Calu3 (cell line): ENCODE measurements around the gene PPP2R5D. TPM values are rescaled to one million over a fixed set of nuclear protein-coding genes. Genes with fewer than 3 reads are reported as not detected.

ENCODE experiments used
- BruUV-seq: library from RNA; stranded (reverse); fragments of 400-500 nt; replicated peaks from 2 replicates; lab custom pipeline; 2021; lab: Mats Ljungman, UMichigan
- CTCF ChIA-PET: fragments of 300-600 bp; sonication (Branson Sonifier 250); formaldehyde crosslinking; loops from one replicate; lab custom pipeline; 2022; ENCODE audit warnings: antibody characterized with exemption; lab: Charles Lee
- DNase-seq: peaks from one replicate; pipeline ENCODE4 v3.0.0; 2022
- H3K27ac Mint-ChIP-seq: one replicate; pipeline ENCODE4 v1.8.0; 2022; ENCODE audit warnings: mixed read lengths; ENCODE audit not compliant: unreplicated experiment
- H3K27me3 Mint-ChIP-seq: one replicate; pipeline ENCODE4 v1.8.0; 2022; ENCODE audit warnings: mixed read lengths; ENCODE audit not compliant: unreplicated experiment
- H3K36me3 Mint-ChIP-seq: one replicate; pipeline ENCODE4 v1.8.0; 2022; ENCODE audit warnings: mild to moderate bottlenecking, moderate library complexity, mixed read lengths; ENCODE audit not compliant: insufficient read depth, unreplicated experiment
- H3K4me1 Mint-ChIP-seq: one replicate; pipeline ENCODE4 v1.8.0; 2022; ENCODE audit warnings: mild to moderate bottlenecking, low read depth, mixed read lengths; ENCODE audit not compliant: unreplicated experiment
- H3K4me3 Mint-ChIP-seq: one replicate; pipeline ENCODE4 v1.8.0; 2022; ENCODE audit warnings: mild to moderate bottlenecking, low read depth, moderate library complexity, mixed read lengths; ENCODE audit not compliant: unreplicated experiment
- H3K9me3 Mint-ChIP-seq: one replicate; pipeline ENCODE4 v1.8.0; 2022; ENCODE audit warnings: low read depth, mixed read lengths; ENCODE audit not compliant: unreplicated experiment
- CTCF ChIP-seq: fragments of 200-600 bp; IDR thresholded peaks from one replicate; pipeline ENCODE4 v1.8.0; 2022; ENCODE audit warnings: antibody characterized with exemption; ENCODE audit not compliant: unreplicated experiment
- intact Hi-C: fragments of 100-400 bp; cut with micrococcal nuclease; formaldehyde crosslinking; loops from one replicate; pipeline ENCODE4 v1.10.0; 2022; ENCODE audit not compliant: unreplicated experiment
- total RNA-seq: library from RNA; stranded (reverse); gene quantifications from 2 replicates; pipeline ENCODE4 v1.2.3, GENCODE V29; 2022

The PPP2R5D gene
- total RNA-seq, 1 experiment from 2014 or later, result 55.8 TPM

- intact Hi-C loops, result no loop called here
- no peaks in the 10 kb centered on the region for H3K9me3 Mint-ChIP-seq
- no peak for TF ChIP-seq CTCF
- peak within 1 kb of the TSS; percentile 90 for H3K4me3 Mint-ChIP-seq
- peaks cover 60% of the 10 kb centered on the region for H3K36me3 Mint-ChIP-seq
- DNase-seq, result peak; percentile 99
- peak within 1 kb of the TSS; percentile 83 for H3K27ac Mint-ChIP-seq
- CTCF ChIA-PET, result interaction anchor here (0.5 to 2.7 kb wide), 15 partner anchors 12 to 279 kb away, joined by 3 to 20 read pairs (median 4); partner anchors contain the start of genes CUL9, KLHDC3 and MEA1
- BruUV-seq, result no TSS peak
- no peaks in the 10 kb centered on the region for H3K27me3 Mint-ChIP-seq
- H3K4me1 Mint-ChIP-seq, result peaks cover 27% of the 10 kb centered on the region
Observed at GRCh38 chr6:43059168-43060033, 75.0 kb downstream of the PPP2R5D start, which contains the start of the genes KLC4 and MRPL2. TSS of gene KLC4 (plus strand) at chr6:43059631. CDS start at chr6:43061336, 1,705 bp downstream. TSS of gene MRPL2 (minus strand) at chr6:43059434. CDS start at chr6:43059381, 53 bp downstream.

- CTCF ChIA-PET, result interaction anchor here (0.7 to 2.7 kb wide), 7 partner anchors 11 to 278 kb away, joined by 3 to 20 read pairs (median 6); partner anchors contain the start of gene CUL9
- TF ChIP-seq CTCF, result no peak
- H3K4me3 Mint-ChIP-seq, result peak overlapping the region; percentile 90
- peak; percentile 55 for DNase-seq
- BruUV-seq, result TSS peak; percentile 51
- H3K27ac Mint-ChIP-seq, result peak overlapping the region; percentile 83
- H3K9me3 Mint-ChIP-seq, result no peaks in the 10 kb centered on the region
- intact Hi-C loops, result no loop called here
- peaks cover 55% of the 10 kb centered on the region for H3K36me3 Mint-ChIP-seq
- H3K27me3 Mint-ChIP-seq, result no peaks in the 10 kb centered on the region
- peaks cover 27% of the 10 kb centered on the region for H3K4me1 Mint-ChIP-seq
Observed at GRCh38 chr6:43060034-43060754, 75.8 kb downstream of the PPP2R5D start.

- no peak for DNase-seq
- CTCF ChIA-PET, result interaction anchor here (1.1 to 2.7 kb wide), 5 partner anchors 11 to 121 kb away, joined by 3 to 20 read pairs (median 6); partner anchors contain the start of gene CUL9
- intact Hi-C loops, result no loop called here
- Mint-ChIP-seq H3K36me3 (peaks cover 48% of the 10 kb centered on the region), H3K4me3 (peak overlapping the region; percentile 90), H3K4me1 (peaks cover 27% of the 10 kb centered on the region), H3K9me3 (no peaks in the 10 kb centered on the region), H3K27me3 (no peaks in the 10 kb centered on the region), H3K27ac (no peak overlapping the region)
- no TSS peak for BruUV-seq
- no peak for TF ChIP-seq CTCF
Observed at GRCh38 chr6:43060755-43061633, 76.6 kb downstream of the PPP2R5D start.
